CD4-positive, alpha-beta T cell (primary cell): Measurements from ENCODE around the gene RYR2. TPM values are rescaled to one million over a fixed set of nuclear protein-coding genes. Genes with fewer than 3 reads are reported as not detected.

ENCODE experiments used
- ATAC-seq: fragments of 200-7000 bp; cut with Tn5 transposase; one replicate; pipeline ENCODE4 v1.10.0; 2022; ENCODE audit warnings: mild to moderate bottlenecking; ENCODE audit not compliant: poor library complexity
- CTCF ChIA-PET: fragments of 350-600 bp; sonication (Branson Sonifier 250); formaldehyde crosslinking; loops from one replicate; lab custom pipeline; 2021; ENCODE audit warnings: antibody characterized with exemption, inconsistent platforms; lab: Charles Lee
- POLR2A ChIA-PET: fragments of 350-600 bp; sonication (Branson Sonifier 250); formaldehyde crosslinking; loops from one replicate; lab custom pipeline; 2021; ENCODE audit warnings: antibody characterized with exemption, inconsistent platforms; lab: Charles Lee
- DNase-seq, 14 experiments: peaks; one replicate each; pipeline ENCODE4 v3.0.0-alpha.2; 2013 to 2020; ENCODE audit warnings: mixed read lengths in 2 of 14
- H3K27ac ChIP-seq, 2 donors: one replicate each; pipeline versions ENCODE4 v1.5.1 to v1.7.0; 2013; ENCODE audit warnings: low read length in 2 of 2, low read depth in 1 of 2, mild to moderate bottlenecking in 1 of 2
- H3K27me3 ChIP-seq, 2 experiments: 1 replicate in 1 of 2; 2 replicates in 1 of 2; pipeline versions ENCODE4 v1.6.1 to v1.7.0; 2013; ENCODE audit warnings: low read length in 2 of 2, control low read depth in 1 of 2, mild to moderate bottlenecking in 1 of 2, moderate library complexity in 1 of 2; ENCODE audit not compliant: insufficient read depth in 2 of 2, control insufficient read depth in 1 of 2
- H3K36me3 ChIP-seq: one replicate; pipeline ENCODE4 v1.6.1; 2013; ENCODE audit warnings: low read length, control low read depth; ENCODE audit not compliant: insufficient read depth
- H3K4me1 ChIP-seq: one replicate; pipeline ENCODE4 v1.6.1; 2013; ENCODE audit warnings: low read length, control low read depth; ENCODE audit not compliant: insufficient read depth
- H3K4me3 ChIP-seq: one replicate; pipeline ENCODE4 v1.5.1; 2013; ENCODE audit warnings: mild to moderate bottlenecking, low read length, moderate library complexity
- H3K9me3 ChIP-seq, 2 experiments: 1 replicate in 1 of 2; 2 replicates in 1 of 2; pipeline versions ENCODE4 v1.6.1 to v1.7.0; 2013; ENCODE audit warnings: low read length in 2 of 2, mild to moderate bottlenecking in 2 of 2, control low read depth in 1 of 2, moderate library complexity in 1 of 2; ENCODE audit not compliant: control insufficient read depth in 1 of 2, insufficient read depth in 1 of 2
- H3K27ac Mint-ChIP-seq: one replicate; pipeline ENCODE4 v1.8.0; 2020; ENCODE audit warnings: mixed read lengths
- H3K27me3 Mint-ChIP-seq: one replicate; pipeline ENCODE4 v1.8.0; 2021; ENCODE audit warnings: mixed read lengths
- H3K36me3 Mint-ChIP-seq: one replicate; pipeline ENCODE4 v1.8.0; 2021; ENCODE audit warnings: low read depth, mixed read lengths
- H3K4me1 Mint-ChIP-seq: one replicate; pipeline ENCODE4 v1.8.0; 2021; ENCODE audit warnings: low read depth, mixed read lengths
- H3K4me3 Mint-ChIP-seq: one replicate; pipeline ENCODE4 v1.8.0; 2020; ENCODE audit warnings: mild to moderate bottlenecking, mixed read lengths
- H3K9me3 Mint-ChIP-seq: one replicate; pipeline ENCODE4 v1.8.0; 2020; ENCODE audit warnings: mixed read lengths
- CTCF ChIP-seq: fragments of 200-600 bp; IDR thresholded peaks from one replicate; pipeline ENCODE4 v1.8.0; 2022; ENCODE audit warnings: antibody characterized with exemption, mild to moderate bottlenecking
- intact Hi-C, 2 experiments: fragments of 100-400 bp; cut with DNase I in 1 of 2; cut with micrococcal nuclease in 1 of 2; formaldehyde crosslinking; loops; one replicate each; pipeline versions ENCODE4 v1.15.1 to v1.9.0; 2023 to 2025; cut with DNase I, micrococcal nuclease
- total RNA-seq, 174 experiments: library from RNA in 2 of 174; stranded (reverse) in 2 of 174; gene quantifications; one replicate each; pipeline ENCODE4 v1.2.3 and lab custom pipeline; 2021 to 2026

Gene RYR2
- total RNA-seq, 2 experiments from 2014 or later = not detected

- H3K4me1 ChIP-seq = no peaks in the 10 kb centered on the region
- peaks cover 17% of the 10 kb centered on the region for H3K27me3 Mint-ChIP-seq
- H3K9me3 Mint-ChIP-seq = no peaks in the 10 kb centered on the region
Observed at GRCh38 chr1:237071641-237072420, 29.8 kb downstream of the RYR2 start.

GRCh38 chr1:237074371-237075117 is 32.6 kb downstream of the RYR2 start:
- Histone ChIP-seq H3K36me3 (no peaks in the 10 kb centered on the region), H3K4me1 (no peaks in the 10 kb centered on the region), H3K4me3 (no peak overlapping the region), H3K9me3 (peaks cover 0 to 11% of the 10 kb centered on the region in 2 experiments), H3K27me3 (peaks cover 2 to 9% of the 10 kb centered on the region in 2 experiments), H3K27ac (no peak overlapping the region)
- H3K9me3 Mint-ChIP-seq = no peaks in the 10 kb centered on the region
- no peak for TF ChIP-seq CTCF
- intact Hi-C loops = no loop called here
- POLR2A ChIA-PET = no interaction called here
- no peak overlapping the region for H3K4me3 Mint-ChIP-seq
- no peaks in the 10 kb centered on the region for H3K36me3 Mint-ChIP-seq
- peaks cover 5% of the 10 kb centered on the region for H3K27me3 Mint-ChIP-seq
- H3K27ac Mint-ChIP-seq = no peak overlapping the region
- no peak for DNase-seq
- no peak for ATAC-seq
- CTCF ChIA-PET = no interaction called here
- H3K4me1 Mint-ChIP-seq = no peaks in the 10 kb centered on the region

More at GRCh38 chr1:237071641-237072420, 29.8 kb downstream of the RYR2 start:
- no peak overlapping the region for H3K27ac Mint-ChIP-seq
- H3K9me3 ChIP-seq = peaks cover 0 to 11% of the 10 kb centered on the region in 2 experiments
- H3K4me3 ChIP-seq = no peak overlapping the region
- ChIA-PET CTCF (no interaction called here), POLR2A (no interaction called here)
- no peak for ATAC-seq
- H3K36me3 Mint-ChIP-seq = no peaks in the 10 kb centered on the region
- H3K36me3 ChIP-seq = no peaks in the 10 kb centered on the region
- H3K4me3 Mint-ChIP-seq = no peak overlapping the region
- no peaks in the 10 kb centered on the region for H3K4me1 Mint-ChIP-seq
- DNase-seq = no peak
- no peak overlapping the region for H3K27ac ChIP-seq
- TF ChIP-seq CTCF = no peak
- intact Hi-C loops = no loop called here
- H3K27me3 ChIP-seq = peaks cover 2 to 9% of the 10 kb centered on the region in 2 experiments

GRCh38 chr1:237084341-237085077 is 42.5 kb downstream of the RYR2 start:
- POLR2A ChIA-PET = no interaction called here
- intact Hi-C loops = no loop called here

More at GRCh38 chr1:237084341-237085077, 42.5 kb downstream of the RYR2 start:
- no peak for TF ChIP-seq CTCF
- Mint-ChIP-seq H3K4me3 (no peak overlapping the region), H3K27ac (no peak overlapping the region), H3K9me3 (peaks cover 11% of the 10 kb centered on the region), H3K36me3 (no peaks in the 10 kb centered on the region), H3K4me1 (no peaks in the 10 kb centered on the region), H3K27me3 (peaks cover 7% of the 10 kb centered on the region)
- DNase-seq (no peak), ATAC-seq (no peak)
- Histone ChIP-seq H3K4me3 (no peak overlapping the region), H3K4me1 (no peaks in the 10 kb centered on the region), H3K27me3 (no peaks in the 10 kb centered on the region), H3K9me3 (no peaks in the 10 kb centered on the region), H3K36me3 (no peaks in the 10 kb centered on the region), H3K27ac (no peak overlapping the region)
- CTCF ChIA-PET = no interaction called here
